ENCODE measurements around the gene RTP5. TPM values are rescaled to one million over a fixed set of nuclear protein-coding genes. Genes with fewer than 3 reads are reported as not detected.
A peak's percentile ranks its signal among the peaks of the same experiment; 100 is the strongest.

RTP5 gene
- total RNA-seq, 1 experiment from 2014 or later = not detected

DNA sequence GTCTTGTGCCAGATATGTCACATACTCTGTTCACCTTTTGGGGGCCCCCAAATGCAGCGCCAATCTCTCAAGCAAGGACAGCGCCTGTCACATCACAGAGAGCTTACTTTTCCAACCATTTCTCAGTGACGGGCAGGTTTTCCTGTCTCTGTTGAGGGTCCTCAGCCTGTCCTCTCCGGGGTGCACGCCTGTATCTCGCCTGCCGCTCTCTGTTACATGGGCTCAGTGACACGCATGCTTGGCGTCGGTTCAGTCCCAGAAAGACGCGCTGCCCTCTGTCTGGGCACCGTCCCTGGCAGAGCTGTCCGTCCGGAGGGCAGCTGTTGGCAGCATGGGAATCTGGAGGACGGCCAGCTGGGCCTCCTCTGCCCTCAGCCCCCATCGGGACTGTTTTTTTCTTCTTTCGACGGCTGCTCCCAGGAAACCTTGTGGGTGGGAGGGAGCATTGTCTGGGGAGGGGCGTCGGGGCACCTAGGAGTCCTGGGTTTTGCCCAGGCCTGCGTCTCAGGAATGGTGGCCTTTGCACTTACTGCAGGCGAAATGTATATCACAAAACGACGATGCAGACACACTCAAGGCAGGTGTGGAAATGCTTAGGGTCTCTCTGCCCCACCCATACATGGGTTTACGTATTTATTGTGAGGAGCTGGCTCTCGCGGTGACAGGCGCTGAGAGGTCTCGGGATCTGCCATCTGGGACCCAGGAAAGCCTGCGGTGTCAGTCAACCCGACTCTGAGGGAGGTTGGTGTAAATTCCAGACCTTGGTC is 30.9 kb downstream of the RTP5 start:
- no peak overlapping the region for H3K27ac ChIP-seq (ENCODE audit: insufficient read length, low read depth, low read length)
- DNase-seq = peak; percentile 17
- no peak overlapping the region for H4K91ac ChIP-seq (ENCODE audit: insufficient read length, low read depth, low read length)
- H3K4me1 ChIP-seq (ENCODE audit: insufficient read depth, low read length) = no peaks in the 10 kb centered on the region; the same call in 1 of the 2 replicates
- peak overlapping the region; percentile 70 for H3K14ac ChIP-seq (ENCODE audit: insufficient read depth, low read length)
- no peak overlapping the region for H3K27ac Mint-ChIP-seq
- H3K9me3 Mint-ChIP-seq = no peaks in the 10 kb centered on the region; a peak in 2 of 5 replicates
- H3K4me2 ChIP-seq (ENCODE audit: insufficient read depth, insufficient read length, low read length) = no peak overlapping the region
- no peak overlapping the region for H3K56ac ChIP-seq (ENCODE audit: insufficient read length, low read depth, low read length)
- no peaks in the 10 kb centered on the region for H4K20me1 ChIP-seq (ENCODE audit: control insufficient read depth, insufficient read depth, insufficient read length)
- H3K36me3 Mint-ChIP-seq (ENCODE audit: insufficient read depth in 1 of 3, low read depth in 3 of 3) = peaks cover 0 to 7% (median 0%) of the 10 kb centered on the region in 3 experiments; a peak in 3 of 7 replicates
- H3K4me1 Mint-ChIP-seq = peaks cover 22 to 32% of the 10 kb centered on the region in 2 experiments
- no peak overlapping the region for H3T11ph ChIP-seq (ENCODE audit: low read length)
- H3K23ac ChIP-seq (ENCODE audit: insufficient read length, low read depth, low read length) = no peak overlapping the region
- H2BK20ac ChIP-seq (ENCODE audit: low read depth, low read length, poor library complexity, severe bottlenecking) = no peak overlapping the region
- no peak overlapping the region for H2AFZ ChIP-seq (ENCODE audit: low read length)
- peaks cover 5% of the 10 kb centered on the region for H3K23me2 ChIP-seq (ENCODE audit: insufficient read length, low read depth, low read length, poor library complexity, severe bottlenecking)
- no peak overlapping the region for H3K4ac ChIP-seq (ENCODE audit: low read depth, low read length)
- H3K79me1 ChIP-seq (ENCODE audit: insufficient read depth, low read depth, low read length, poor library complexity, severe bottlenecking) = no peaks in the 10 kb centered on the region
- H3K9me3 ChIP-seq (ENCODE audit: control insufficient read depth, low read depth, low read length) = no peaks in the 10 kb centered on the region
- TF ChIP-seq, protein P1, sequence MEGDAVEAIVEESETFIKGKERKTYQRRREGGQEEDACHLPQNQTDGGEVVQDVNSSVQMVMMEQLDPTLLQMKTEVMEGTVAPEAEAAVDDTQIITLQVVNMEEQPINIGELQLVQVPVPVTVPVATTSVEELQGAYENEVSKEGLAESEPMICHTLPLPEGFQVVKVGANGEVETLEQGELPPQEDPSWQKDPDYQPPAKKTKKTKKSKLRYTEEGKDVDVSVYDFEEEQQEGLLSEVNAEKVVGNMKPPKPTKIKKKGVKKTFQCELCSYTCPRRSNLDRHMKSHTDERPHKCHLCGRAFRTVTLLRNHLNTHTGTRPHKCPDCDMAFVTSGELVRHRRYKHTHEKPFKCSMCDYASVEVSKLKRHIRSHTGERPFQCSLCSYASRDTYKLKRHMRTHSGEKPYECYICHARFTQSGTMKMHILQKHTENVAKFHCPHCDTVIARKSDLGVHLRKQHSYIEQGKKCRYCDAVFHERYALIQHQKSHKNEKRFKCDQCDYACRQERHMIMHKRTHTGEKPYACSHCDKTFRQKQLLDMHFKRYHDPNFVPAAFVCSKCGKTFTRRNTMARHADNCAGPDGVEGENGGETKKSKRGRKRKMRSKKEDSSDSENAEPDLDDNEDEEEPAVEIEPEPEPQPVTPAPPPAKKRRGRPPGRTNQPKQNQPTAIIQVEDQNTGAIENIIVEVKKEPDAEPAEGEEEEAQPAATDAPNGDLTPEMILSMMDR (conservative IDR thresholded peaks at IDR 0.05) = no peak
- no peak overlapping the region for H4K8ac ChIP-seq (replicated peaks; ENCODE audit: insufficient read length, low read depth, low read length)
- no peak overlapping the region for H4K5ac ChIP-seq (ENCODE audit: insufficient read length, low read depth, low read length)
- no peak overlapping the region for H2AK5ac ChIP-seq (ENCODE audit: insufficient read length, low read length)
- H3K9ac ChIP-seq (ENCODE audit: extremely low read depth, insufficient read length, low read length) = no peak overlapping the region
- H2BK5ac ChIP-seq (ENCODE audit: insufficient read length, low read length) = no peak overlapping the region
- no peak overlapping the region for H2BK120ac ChIP-seq (ENCODE audit: low read depth, low read length, poor library complexity, severe bottlenecking)
- no peaks in the 10 kb centered on the region for H3K79me2 ChIP-seq (ENCODE audit: insufficient read depth, low read length)
- no peaks in the 10 kb centered on the region; the same call in 1 of the 2 replicates for H3K27me3 ChIP-seq (ENCODE audit: insufficient read depth, low read length)
- peaks cover 3% of the 10 kb centered on the region; the same call in 1 of the 2 replicates for H3K27me3 Mint-ChIP-seq (ENCODE audit: low read depth)
- no peak overlapping the region for H3K4me3 Mint-ChIP-seq
- WGBS (ENCODE audit: extremely low coverage, insufficient read length, low lambda C conversion rate) = no CpG with 5 or more reads among the region's 32 CpGs
- H3K18ac ChIP-seq (ENCODE audit: insufficient read length, low read depth, low read length) = peak overlapping the region; percentile 61
- no peak overlapping the region for H2BK15ac ChIP-seq (ENCODE audit: low read depth, low read length)
- H2BK12ac ChIP-seq (ENCODE audit: insufficient read length, low read depth, low read length) = no peak overlapping the region

All from H9 (cell line).